GM19463 (cell line): ENCODE measurements around the gene ABCC11.

ENCODE experiments used
- ATAC-seq: cut with Tn5 transposase; IDR thresholded peaks from one replicate; pipeline ENCODE4 v1.9.1; 2021; ENCODE audit warnings: mild to moderate bottlenecking, moderate library complexity; ENCODE audit not compliant: unreplicated experiment

Gene ABCC11

DNA sequence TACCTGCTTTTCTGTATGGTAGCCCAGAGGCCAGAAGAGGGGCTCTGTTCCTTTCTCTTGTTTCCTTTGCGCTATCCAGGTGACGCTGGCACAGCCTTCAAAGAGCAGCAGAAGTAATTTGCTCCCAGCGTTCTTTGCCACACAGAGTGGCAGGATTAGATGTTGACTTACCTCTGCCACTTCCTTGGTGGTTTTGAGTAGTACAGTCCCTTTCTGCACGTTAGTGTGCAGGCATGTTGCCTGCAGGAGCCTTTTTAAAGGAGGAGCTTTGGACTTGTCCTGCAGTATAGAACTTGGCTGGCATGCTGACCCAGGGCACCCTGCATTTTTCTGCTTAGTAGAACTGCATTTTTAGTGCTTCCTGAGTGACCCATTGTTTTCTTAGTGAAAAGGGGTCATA is at the start of gene ABCC11:
ABCC11 (minus strand) TSS at position 229 of the 400 bp plus-strand sequence. CDS start 15,618 bp downstream, outside the sequence.
- no peak for ATAC-seq

DNA sequence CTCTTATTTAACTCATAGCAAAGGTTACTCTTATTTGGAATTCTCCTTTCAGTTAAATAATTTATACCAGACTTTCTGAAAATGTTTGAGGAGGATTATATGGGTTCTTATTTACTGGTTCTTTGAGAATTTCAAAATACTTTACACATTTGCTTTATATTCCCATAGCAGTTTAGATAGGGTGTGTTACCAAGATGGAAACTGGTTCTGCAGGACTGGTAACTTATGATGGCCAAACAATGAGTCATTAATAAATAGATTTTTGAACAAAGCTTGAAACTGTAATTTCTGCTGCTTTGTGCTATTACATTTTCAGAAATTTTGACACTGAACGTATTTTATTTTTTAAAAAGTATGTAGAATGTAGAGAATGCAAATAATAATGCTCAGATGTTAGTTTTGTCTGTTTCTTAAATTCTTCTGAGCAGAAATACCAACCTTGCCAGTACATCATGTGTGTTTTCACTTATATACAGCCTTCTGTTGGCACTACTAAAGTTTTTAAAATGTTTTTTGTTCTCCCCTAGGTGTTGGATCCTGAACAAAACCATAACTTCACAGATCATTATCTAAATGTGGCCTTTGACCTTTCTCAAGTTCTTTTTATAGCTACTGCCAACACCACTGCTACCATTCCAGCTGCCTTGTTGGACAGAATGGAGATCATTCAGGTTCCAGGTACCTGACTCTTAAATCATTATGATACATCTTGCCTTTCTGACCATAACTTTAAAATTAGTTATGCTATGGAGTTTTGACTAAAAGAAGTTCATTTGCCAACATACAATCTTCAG is 48.3 kb upstream of the ABCC11 start:
- ATAC-seq = no peak

DNA sequence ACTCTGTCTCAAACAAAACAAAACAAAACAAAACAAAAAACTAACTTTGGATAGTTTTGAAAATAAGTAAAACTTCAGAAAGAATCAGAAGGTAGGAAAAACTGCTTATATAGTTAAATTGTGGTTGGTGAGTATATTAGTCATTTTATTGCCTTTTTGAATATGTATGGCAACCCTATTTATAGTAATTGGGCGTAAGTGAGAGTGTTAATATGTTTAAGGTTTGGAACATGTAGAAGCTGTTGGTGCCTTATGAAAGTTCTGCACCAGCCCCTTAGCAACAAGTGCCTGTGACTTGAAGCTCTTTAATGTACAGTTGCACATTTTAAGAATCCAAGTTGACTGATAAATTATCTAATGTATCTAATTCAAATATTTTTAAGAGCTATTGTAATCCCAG is 47.4 kb upstream of the ABCC11 start:
- ATAC-seq = no peak

DNA sequence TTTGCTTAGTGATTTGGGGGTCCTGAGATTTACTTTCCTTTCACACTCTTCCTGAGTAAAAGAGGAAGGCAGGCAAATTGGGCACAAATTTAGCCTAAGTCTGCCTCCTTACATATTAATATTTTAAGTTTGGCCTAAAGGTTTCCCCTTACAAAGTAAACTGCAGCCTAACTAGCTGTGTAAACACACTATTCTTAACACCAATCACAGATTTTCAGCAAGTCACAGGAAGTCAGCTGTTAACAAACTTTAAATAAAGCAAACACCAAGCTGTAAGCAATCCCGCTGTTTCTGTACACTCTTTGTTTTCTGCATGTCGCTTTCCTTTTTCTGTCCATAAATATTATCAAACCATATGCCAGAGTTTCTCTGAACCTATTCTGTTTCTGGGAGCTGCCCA is 45.1 kb upstream of the ABCC11 start:
- no peak for ATAC-seq

DNA sequence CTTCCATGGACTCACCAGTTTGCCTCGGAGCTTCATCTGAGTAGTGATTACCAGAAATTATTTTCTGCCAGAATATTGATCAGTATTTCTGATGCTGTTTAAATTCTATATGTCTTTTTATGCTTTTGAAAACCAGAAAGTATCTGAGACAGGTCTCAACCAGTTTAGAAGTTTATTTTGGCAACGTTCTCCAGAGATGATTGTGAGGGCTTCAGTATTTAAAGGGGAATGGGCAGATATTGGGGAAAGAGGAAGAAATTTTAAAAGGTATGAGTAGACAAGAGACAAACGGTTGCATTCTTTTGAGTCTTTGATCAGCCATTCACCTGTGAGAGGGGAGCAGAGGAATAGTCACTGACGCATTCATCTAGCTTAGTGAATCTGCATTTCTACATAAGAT is 44.4 kb upstream of the ABCC11 start:
- no peak for ATAC-seq

DNA sequence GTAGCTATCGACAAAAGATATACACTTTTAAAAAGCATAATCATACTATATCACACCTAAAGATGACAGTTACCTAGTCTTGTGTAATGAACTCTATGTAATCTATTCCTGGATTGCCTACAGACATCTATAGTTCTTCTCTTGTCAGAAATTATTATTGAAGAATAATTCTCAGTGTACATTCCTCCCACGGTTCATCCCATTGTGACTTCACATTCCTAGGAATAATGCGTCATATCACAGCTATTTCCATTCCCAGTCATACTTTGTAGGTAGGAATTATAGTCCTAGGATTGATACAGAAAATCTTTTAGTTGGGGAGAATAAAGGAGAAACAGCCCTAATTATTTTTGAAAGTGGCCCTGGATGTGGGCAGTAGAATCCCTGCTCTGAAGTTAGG is 44.0 kb upstream of the ABCC11 start:
- no peak for ATAC-seq

DNA sequence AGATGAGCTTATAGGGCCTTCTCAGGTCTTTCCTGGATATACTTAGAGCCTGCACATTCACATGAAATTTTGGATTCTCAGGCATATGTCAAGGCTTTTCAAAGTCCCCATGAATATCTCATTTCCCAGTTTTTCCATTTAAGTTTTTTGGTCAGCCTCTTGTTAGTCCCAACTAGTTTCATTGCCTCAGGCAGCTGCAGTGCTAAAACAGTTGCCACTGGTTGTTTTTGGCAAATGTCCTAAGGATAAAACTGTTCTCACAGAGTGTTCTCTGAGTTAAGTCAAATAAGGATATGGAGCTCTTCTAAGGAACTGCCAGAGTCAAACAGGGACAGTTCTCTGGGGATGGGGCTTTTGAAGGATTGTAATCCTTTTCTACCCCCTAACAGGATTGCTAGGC is 39.9 kb upstream of the ABCC11 start:
- ATAC-seq = no peak

DNA sequence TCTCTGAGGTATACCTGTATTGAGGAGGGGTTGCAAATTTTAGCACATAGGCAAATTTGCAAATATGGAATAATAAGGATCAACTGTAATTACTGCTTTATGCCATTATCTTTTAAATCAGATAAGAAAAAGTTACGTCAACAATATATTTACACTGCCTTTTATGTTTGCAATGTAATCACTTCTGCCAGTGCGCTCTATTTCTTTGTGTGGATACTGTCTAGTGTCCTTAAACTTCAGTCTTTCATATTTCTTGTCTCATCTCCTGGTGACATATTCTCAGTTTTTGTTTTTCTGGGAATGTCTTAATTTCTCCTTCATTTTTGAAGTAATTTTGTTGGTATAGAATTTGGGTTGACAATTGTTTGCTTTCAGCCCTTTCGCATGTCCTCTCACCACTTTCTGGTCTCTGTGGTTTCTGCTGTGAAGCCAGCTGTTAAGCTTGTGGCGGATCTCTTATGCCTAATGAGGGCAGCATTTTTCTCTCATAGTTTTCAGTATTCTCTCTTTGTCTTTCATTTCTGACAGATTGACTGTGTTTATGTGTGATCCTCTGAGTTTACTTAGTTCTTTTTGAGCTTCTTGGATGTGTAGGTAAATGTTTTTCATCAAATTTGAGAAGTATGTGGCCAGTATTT is 37.6 kb upstream of the ABCC11 start:
- peak; percentile 61 for ATAC-seq

DNA sequence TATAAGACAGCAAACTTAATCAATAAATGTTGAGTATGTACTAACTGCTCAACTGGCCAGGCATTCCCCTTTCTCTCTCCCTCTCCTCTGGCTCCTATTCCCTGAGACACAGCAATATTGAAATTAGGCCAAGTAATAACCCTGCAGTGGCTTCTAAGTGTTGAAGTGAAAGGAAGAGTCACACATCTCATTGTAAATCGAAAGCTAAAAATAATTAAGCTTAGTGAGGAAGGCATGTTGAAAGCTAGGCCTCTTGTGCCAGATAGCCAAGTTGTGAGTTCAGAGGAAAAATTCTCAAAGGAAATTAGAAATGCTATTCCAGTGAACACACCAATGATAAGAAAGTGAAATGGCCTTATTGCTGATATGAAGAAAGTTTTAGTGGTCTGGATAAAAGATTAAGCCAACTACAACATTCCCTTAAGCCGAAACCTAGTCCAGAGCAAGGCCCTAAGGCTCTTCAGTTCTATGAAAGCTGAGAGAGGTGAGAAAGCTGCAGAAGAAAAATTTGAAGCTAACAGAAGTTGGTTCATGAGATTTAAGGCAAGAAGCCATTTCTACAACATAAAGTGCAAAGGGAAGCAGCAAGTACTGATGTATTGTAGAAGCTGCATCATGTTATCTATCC is 35.4 kb upstream of the ABCC11 start:
- ATAC-seq = no peak

DNA sequence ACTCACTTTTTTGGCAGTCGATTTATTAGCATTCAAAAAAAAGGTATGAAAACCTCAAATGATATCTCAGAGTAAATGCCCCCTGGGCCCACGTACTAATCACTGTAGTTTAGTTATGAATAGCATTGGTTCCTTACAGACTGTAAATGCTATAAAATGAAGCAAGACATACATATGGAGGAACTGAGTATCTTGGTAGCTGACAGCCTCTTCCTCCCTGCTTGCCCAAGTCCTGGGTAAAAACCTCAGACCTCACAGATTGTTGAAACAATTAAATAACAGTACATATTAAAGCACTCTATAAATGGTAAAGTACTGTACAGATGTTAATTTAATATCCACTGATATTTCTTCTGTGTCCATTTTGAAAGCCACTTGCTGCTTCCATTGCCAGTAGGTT is 33.2 kb upstream of the ABCC11 start:
- no peak for ATAC-seq

DNA sequence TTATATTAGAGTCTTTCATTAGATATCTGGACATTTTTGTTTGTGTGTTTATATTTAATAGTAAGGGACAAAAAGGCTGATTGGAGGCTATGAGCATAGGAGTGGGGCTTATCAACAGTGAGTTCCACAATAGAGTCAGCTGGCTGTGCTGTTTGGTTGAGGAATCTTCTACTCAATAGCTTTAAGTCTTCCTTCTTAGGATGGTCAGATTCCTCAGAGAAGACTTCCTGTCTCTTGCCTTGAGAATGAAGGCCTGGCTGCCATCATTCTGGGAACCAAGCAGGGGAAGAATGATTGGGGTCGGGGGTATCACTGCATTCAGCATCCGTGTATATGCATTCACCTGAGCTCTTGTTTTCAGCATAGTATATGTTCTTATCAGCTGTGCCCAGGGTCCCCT is 31.9 kb upstream of the ABCC11 start:
- ATAC-seq = no peak

DNA sequence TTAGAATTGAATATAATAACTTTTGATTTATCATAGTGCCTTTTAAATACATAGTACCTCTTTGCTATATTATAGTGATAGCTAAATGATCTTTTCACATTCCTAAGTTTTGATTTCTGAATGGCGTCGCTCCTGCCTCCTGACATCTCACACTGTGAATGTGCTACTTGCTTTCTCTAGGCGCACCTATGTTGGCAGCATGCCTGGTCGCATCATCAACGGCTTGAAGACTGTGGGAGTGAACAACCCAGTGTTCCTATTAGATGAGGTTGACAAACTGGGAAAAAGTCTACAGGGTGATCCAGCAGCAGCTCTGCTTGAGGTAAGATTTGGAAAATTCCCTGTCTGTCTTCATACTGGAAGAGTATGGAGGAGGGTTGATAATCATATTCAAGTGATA is 29.8 kb upstream of the ABCC11 start:
- no peak for ATAC-seq

DNA sequence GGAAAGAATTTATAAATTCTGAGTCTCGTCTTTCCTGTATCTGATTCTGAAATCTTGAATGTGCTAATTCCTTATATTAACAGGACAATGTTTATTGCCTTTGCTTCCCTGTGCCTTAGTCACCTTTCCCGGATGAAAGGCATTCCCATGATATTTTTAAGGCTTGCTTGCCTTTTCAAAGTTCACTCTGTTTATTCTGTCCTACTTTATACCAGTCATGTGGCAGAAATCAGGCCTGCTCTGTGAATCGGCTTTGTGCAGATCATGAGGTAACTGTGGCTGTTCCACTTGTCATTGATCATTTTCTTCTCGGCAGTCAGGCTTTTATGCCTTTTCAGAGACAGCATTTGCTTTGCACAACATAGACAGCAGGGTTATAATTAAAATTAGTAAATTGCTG is 28.8 kb upstream of the ABCC11 start:
- ATAC-seq = no peak

DNA sequence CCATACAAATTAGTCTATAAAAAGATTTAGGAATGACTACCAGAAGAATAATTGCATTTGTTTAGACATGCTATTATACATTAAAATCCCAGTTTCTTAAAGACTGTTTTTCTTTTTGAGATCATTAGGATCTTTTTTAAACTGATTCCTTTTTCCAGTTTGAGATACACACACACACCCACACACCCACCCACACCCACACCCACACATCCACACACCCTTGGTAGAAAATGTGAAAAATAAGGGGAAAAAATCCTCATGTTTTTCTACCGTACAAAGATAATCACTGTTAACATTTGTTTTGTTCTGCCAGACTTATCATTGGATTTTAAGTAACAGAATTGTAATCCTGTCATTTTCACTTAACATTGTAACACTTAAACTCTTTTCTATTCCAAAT is 27.1 kb upstream of the ABCC11 start:
- ATAC-seq = no peak

DNA sequence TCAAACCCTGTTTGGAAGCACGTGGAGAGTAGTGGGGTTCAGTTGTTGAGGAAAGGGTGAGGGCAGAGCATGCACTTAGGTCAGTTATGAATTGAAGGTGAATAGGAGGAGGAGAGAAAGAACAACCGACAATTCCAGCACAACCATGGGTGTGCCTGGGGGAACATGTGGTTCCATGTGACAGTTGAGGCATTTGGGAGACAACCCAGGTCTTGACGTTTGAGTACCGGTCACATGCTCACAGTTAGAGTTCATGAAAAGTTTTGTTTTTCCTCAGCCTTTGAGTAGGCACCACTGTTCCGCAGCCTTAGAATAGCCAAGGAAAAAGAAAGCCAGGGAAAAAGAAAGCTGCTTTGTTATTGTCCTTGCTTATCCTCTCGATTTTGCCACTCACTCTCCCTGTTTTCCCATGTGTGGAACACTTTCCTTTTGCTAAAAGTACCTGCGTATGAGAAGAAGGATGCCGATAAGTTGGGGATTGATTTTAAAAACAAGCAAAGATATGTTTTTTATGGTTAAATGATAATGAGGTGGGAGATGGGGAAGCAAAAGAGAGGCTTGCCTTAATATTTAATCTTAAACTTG is 25.6 kb upstream of the ABCC11 start:
- ATAC-seq = no peak

DNA sequence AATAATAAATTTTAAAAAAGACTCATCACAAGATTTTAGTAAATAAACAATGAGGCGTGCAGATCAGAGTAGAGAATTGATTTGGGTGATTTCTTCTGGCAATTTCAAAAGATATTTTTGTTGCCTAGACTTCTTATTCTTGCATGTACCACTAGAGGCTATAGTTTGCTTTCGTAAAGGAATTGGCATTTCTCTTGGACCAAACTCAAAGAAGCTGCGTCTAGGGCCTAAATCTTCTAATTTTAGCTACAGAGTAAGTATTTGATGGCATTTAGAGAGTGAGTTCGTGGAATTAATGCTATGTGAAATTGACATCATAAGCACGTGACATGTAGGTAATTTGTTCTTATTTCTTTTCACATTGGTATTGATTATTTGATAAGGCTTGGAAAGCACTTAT is 24.4 kb upstream of the ABCC11 start:
- no peak for ATAC-seq

DNA sequence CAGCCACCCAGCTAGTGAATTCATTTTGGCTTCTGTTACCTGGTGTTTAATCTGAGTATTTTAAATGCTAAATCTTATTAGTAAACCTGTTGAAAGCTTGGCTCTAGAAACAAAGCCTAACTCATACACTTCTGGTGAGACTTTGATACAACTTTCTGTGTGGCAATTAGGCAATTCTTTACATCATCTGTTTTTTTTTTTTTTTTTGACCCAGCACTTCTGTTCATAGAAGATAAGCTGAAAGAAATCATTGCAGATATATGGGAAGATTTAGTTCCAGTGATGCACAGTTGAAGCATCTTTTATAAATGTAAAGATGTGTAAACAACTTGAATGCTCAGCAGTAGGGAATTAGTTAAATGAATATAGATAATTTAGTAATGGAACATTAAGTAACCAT is 21.7 kb upstream of the ABCC11 start:
- no peak for ATAC-seq

DNA sequence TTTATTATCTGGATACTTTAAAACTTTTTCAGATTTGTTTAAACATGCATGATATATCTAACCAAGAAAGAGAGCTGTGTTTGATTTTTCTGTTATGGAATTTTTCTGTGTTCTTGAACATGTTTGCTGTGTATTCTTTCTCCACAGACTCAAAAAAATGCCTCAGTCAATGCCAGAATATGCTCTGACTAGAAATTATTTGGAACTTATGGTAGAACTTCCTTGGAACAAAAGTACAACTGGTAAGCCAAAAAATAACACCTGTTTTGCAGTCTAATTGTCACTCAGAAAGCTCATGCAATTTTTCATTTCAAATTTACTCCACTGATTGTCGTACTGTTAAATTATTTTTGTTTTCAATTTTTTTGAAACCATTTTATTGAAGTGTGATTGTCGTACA is 15.3 kb upstream of the ABCC11 start:
- ATAC-seq = no peak

DNA sequence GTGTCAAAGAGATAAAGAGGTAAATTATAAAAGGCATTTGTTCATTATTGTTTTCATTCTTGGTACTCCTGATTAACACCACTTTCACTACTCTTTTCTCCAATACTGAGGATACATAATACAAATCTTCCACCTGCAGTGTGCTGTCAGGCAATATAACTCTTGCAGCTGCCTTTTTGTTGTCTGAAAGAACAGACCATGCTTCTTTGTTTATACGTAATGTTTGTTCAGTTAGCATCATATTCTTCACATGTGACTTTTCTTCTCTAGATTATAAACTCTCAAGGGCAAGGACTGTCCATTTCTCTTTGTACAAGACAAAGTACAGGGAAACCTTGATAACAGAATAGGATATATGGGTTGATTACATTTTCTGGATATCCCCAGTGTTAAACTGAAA is 14.2 kb upstream of the ABCC11 start:
- no peak for ATAC-seq

DNA sequence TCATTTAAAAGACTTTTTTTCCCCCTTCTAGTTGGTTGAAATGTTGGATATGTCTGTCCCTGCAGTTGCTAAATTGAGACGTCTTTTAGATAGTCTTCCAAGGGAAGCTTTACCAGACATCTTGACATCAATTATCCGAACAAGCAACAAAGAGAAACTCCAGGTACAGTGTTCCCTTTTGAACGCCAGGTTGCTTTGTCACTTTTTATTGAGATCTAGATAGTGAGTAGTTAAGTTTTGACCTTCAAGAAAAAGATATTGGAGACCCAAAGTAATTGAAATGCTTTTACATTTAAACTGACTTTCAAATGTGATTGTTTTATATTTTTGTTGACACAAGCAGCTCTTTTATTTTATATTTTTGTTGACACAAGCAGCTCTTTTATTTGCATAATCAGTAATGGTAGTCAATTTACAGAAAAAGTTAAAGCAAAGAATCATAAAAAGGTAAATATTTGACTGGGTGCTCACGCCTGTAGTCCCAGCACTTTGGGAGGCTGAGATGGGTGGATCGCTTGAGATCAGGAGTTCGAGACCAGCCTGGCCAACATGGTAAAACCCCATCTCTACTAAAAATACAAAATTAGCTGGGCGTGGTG is 9.3 kb upstream of the ABCC11 start:
- ATAC-seq = no peak

DNA sequence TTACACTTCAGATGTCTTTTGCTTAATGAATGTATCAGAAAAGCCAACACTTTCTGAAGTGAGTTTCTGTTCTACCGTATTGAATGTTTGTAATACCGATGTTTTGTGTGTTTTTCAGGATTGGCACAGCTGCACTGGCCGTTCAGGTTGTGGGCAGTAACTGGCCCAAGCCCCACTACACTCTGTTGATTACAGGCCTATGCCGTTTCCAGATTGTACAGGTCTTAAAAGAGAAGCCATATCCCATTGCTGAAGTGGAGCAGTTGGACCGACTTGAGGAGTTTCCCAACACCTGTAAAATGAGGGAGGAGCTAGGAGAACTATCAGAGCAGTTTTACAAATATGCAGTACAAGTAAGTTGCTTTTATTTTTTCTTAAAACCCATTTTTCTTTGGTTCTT is 4.7 kb upstream of the ABCC11 start:
- no peak for ATAC-seq
